IMR-90 (cell line): ENCODE results near the gene SORBS1. TPM values are rescaled to one million over a fixed set of nuclear protein-coding genes. Genes with fewer than 3 reads are reported as not detected.

ENCODE experiments used
- ATAC-seq: fragments of 200-7000 bp; cut with Tn5 transposase; 2 replicates; pipeline ENCODE4 v1.9.1; 2020; ENCODE audit warnings: low read depth, mild to moderate bottlenecking, moderate library complexity
- BruUV-seq: library from RNA; stranded (reverse); fragments of 400-500 nt; replicated peaks from 2 replicates; lab custom pipeline; 2021; lab: Mats Ljungman, UMichigan
- CTCF ChIA-PET: fragments of 300-600 bp; formaldehyde crosslinking; extraction: SDS; loops from one replicate; lab custom pipeline; 2021; ENCODE audit warnings: antibody characterized with exemption; lab: Yijun Ruan, JAX
- POLR2A ChIA-PET: fragments of 300-600 bp; sonication (Branson Sonifier 250); formaldehyde crosslinking; loops from one replicate; lab custom pipeline; 2022; ENCODE audit warnings: antibody characterized with exemption; ENCODE audit not compliant: unreplicated experiment; lab: Charles Lee
- DNase-seq: peaks from one replicate; pipeline ENCODE4 v3.0.0; 2013
- H2AFZ ChIP-seq: replicated peaks from 2 replicates; pipeline ENCODE3; 2013; ENCODE audit warnings: low read length, mild to moderate bottlenecking; ENCODE audit not compliant: poor library complexity
- H2AK5ac ChIP-seq: 2 replicates; pipeline ENCODE4 v1.6.1; 2013; ENCODE audit warnings: low read depth, low read length, inconsistent platforms
- H2AK9ac ChIP-seq: replicated peaks from 2 replicates; pipeline ENCODE3; 2013; ENCODE audit warnings: mild to moderate bottlenecking, low read depth, low read length, moderate library complexity; ENCODE audit not compliant: poor library complexity
- H2BK120ac ChIP-seq: 2 replicates; pipeline ENCODE4 v1.6.1; 2013; ENCODE audit warnings: low read depth, low read length, inconsistent platforms
- H2BK15ac ChIP-seq: 3 replicates; pipeline ENCODE4 v1.6.1; 2013; ENCODE audit warnings: low read depth, low read length, inconsistent platforms
- H2BK20ac ChIP-seq: 2 replicates; pipeline ENCODE4 v1.6.1; 2013; ENCODE audit warnings: low read depth, mild to moderate bottlenecking, inconsistent platforms, low read length, moderate library complexity
- H2BK5ac ChIP-seq: 2 replicates; pipeline ENCODE4 v1.6.1; 2013; ENCODE audit warnings: mild to moderate bottlenecking, low read depth, low read length, inconsistent platforms; ENCODE audit not compliant: poor library complexity, severe bottlenecking
- H3K14ac ChIP-seq: replicated peaks from 2 replicates; pipeline ENCODE4 v1.6.1; 2013; ENCODE audit warnings: low read depth, low read length, inconsistent platforms
- H3K18ac ChIP-seq: 2 replicates; pipeline ENCODE4 v1.6.1; 2013; ENCODE audit warnings: low read depth, low read length, control low read depth
- H3K23ac ChIP-seq: 2 replicates; pipeline ENCODE4 v1.6.1; 2013; ENCODE audit warnings: low read depth, low read length, inconsistent platforms
- H3K27ac ChIP-seq: 2 replicates; pipeline ENCODE4 v1.5.1; 2013; ENCODE audit warnings: mild to moderate bottlenecking, control low read depth, low read length; ENCODE audit not compliant: insufficient read depth
- H3K27me3 ChIP-seq: 2 replicates; pipeline ENCODE4 v1.6.1; 2013; ENCODE audit warnings: low read length; ENCODE audit not compliant: control insufficient read depth, insufficient read depth
- H3K36me3 ChIP-seq: 2 replicates; pipeline ENCODE4 v1.6.1; 2013; ENCODE audit warnings: low read length, mixed read lengths; ENCODE audit not compliant: control insufficient read depth, insufficient read depth
- H3K4ac ChIP-seq: 2 replicates; pipeline ENCODE4 v1.6.1; 2013; ENCODE audit warnings: low read depth, low read length, inconsistent platforms
- H3K4me1 ChIP-seq: 2 replicates; pipeline ENCODE4 v1.6.1; 2013; ENCODE audit warnings: low read length, mixed read lengths; ENCODE audit not compliant: control insufficient read depth, insufficient read depth
- H3K4me2 ChIP-seq: 2 replicates; pipeline ENCODE4 v1.6.1; 2013; ENCODE audit warnings: low read depth, mild to moderate bottlenecking, control low read depth, low read length, moderate library complexity
- H3K4me3 ChIP-seq: 2 replicates; pipeline ENCODE4 v1.5.1; 2013; ENCODE audit warnings: low read depth, mild to moderate bottlenecking, control low read depth, low read length, moderate library complexity; ENCODE audit not compliant: insufficient read depth
- H3K56ac ChIP-seq: 2 replicates; pipeline ENCODE4 v1.6.1; 2013; ENCODE audit warnings: low read length, inconsistent platforms; ENCODE audit not compliant: insufficient read depth; ENCODE audit errors: extremely low read depth
- H3K79me1 ChIP-seq, 2 experiments: 2 replicates each; pipeline ENCODE4 v1.6.1; 2013; ENCODE audit warnings: low read length in 2 of 2, inconsistent platforms in 1 of 2, low read depth in 1 of 2
- H3K9ac ChIP-seq: 2 replicates; pipeline ENCODE4 v1.6.1; 2013; ENCODE audit warnings: low read depth, low read length, control low read depth
- H3K9me1 ChIP-seq: 2 replicates; pipeline ENCODE4 v1.6.1; 2013; ENCODE audit warnings: low read length, inconsistent platforms; ENCODE audit not compliant: insufficient read depth
- H3K9me3 ChIP-seq: 2 replicates; pipeline ENCODE4 v1.6.1; 2013; ENCODE audit warnings: low read length; ENCODE audit not compliant: control insufficient read depth, insufficient read depth
- H4K20me1 ChIP-seq: 2 replicates; pipeline ENCODE4 v1.6.1; 2013; ENCODE audit warnings: low read length, inconsistent platforms; ENCODE audit not compliant: insufficient read depth
- H4K5ac ChIP-seq: 2 replicates; pipeline ENCODE4 v1.6.1; 2013; ENCODE audit warnings: mild to moderate bottlenecking, low read depth, low read length, control low read depth
- H4K8ac ChIP-seq, 2 experiments: 2 replicates each; pipeline ENCODE4 v1.6.1; 2013; ENCODE audit warnings: low read depth in 2 of 2, low read length in 2 of 2, control low read depth in 1 of 2, inconsistent platforms in 1 of 2
- H4K91ac ChIP-seq: 2 replicates; pipeline ENCODE4 v1.6.1; 2013; ENCODE audit warnings: low read depth, low read length, inconsistent platforms; ENCODE audit not compliant: insufficient read depth
- BHLHE40 ChIP-seq: fragments of 150-350 bp; IDR thresholded peaks from 2 replicates; pipeline ENCODE4 v1.6.1; 2016; ENCODE audit warnings: mild to moderate bottlenecking, low read depth, low read length
- CEBPB ChIP-seq: IDR thresholded peaks from 2 replicates; pipeline ENCODE4 v1.6.1; 2012; ENCODE audit warnings: low read depth, low read length, improper control_type of control experiment
- CHD1 ChIP-seq: IDR thresholded peaks from 2 replicates; pipeline ENCODE4 v1.6.1; 2012; ENCODE audit warnings: low read depth, low read length, improper control_type of control experiment
- FOS ChIP-seq: fragments of 150-350 bp; IDR thresholded peaks from 2 replicates; pipeline ENCODE4 v1.6.1; 2016; ENCODE audit warnings: low read depth, low read length
- MAFK ChIP-seq: IDR thresholded peaks from 2 replicates; pipeline ENCODE4 v1.6.1; 2012; ENCODE audit warnings: low read depth, low read length, improper control_type of control experiment
- MAZ ChIP-seq: IDR thresholded peaks from 2 replicates; pipeline ENCODE4 v1.6.1; 2012; ENCODE audit warnings: low read depth, mild to moderate bottlenecking, low read length, improper control_type of control experiment, moderate library complexity, borderline replicate concordance
- MXI1 ChIP-seq: IDR thresholded peaks from 2 replicates; pipeline ENCODE4 v1.6.1; 2012; ENCODE audit warnings: low read depth, mild to moderate bottlenecking, low read length, moderate library complexity, borderline replicate concordance
- NFE2L2 ChIP-seq: fragments of 150-350 bp; IDR thresholded peaks from 2 replicates; pipeline ENCODE4 v1.6.1; 2016; ENCODE audit warnings: low read depth, mild to moderate bottlenecking, low read length
- POLR2A ChIP-seq: IDR thresholded peaks from 2 replicates; pipeline ENCODE4 v1.6.1; 2012; ENCODE audit warnings: mild to moderate bottlenecking, low read depth, low read length
- RAD21 ChIP-seq: IDR thresholded peaks from 2 replicates; pipeline ENCODE4 v1.6.1; 2012; ENCODE audit warnings: low read length, improper control_type of control experiment
- RCOR1 ChIP-seq: IDR thresholded peaks from 2 replicates; pipeline ENCODE4 v1.6.1; 2012; ENCODE audit warnings: mild to moderate bottlenecking, low read length, improper control_type of control experiment; ENCODE audit not compliant: insufficient replicate concordance
- RFX5 ChIP-seq: IDR thresholded peaks from 2 replicates; pipeline ENCODE4 v1.8.0; 2012; ENCODE audit warnings: low read depth, mild to moderate bottlenecking, low read length, moderate library complexity
- SMC3 ChIP-seq: fragments of 150-350 bp; IDR thresholded peaks from 2 replicates; pipeline ENCODE4 v1.6.1; 2016; ENCODE audit warnings: low read depth, mild to moderate bottlenecking, antibody characterized with exemption, low read length, moderate library complexity
- WGBS, 2 experiments: methylation state at CpG; one replicate each; pipeline versions ENCODE4 v1.1.5 to v1.1.7; 2013; ENCODE audit warnings: missing lambda C conversion rate in 2 of 2; ENCODE audit not compliant: insufficient read length in 1 of 2; ENCODE audit errors: extremely low coverage in 2 of 2; 5-methylcytosine and 5-hydroxymethylcytosine counted together
- dilution Hi-C: fragments of 300-500 bp; cut with HindIII; formaldehyde crosslinking; loops from one replicate; pipeline ENCODE4 v1.14.3; 2018; ENCODE audit warnings: low sequenced_read_pairs; ENCODE audit not compliant: unreplicated experiment
- in situ Hi-C: fragments of 300-500 bp; cut with MboI; formaldehyde crosslinking; loops from 3 replicates; pipeline ENCODE4 v1.14.3; 2019; ENCODE audit warnings: low sequenced_read_pairs, inconsistent platforms, mixed read lengths
- intact Hi-C: fragments of 100-400 bp; cut with micrococcal nuclease; formaldehyde crosslinking; loops from 2 replicates; pipeline ENCODE4 v1.10.0; 2022
- polyA plus RNA-seq, 3 experiments: library from polyadenylated mRNA; depleted of rRNA; stranded (reverse); fragments of >200 nt; gene quantifications; 2 replicates each; pipeline ENCODE4 v1.2.3, GENCODE V29; 2012; ENCODE audit warnings: low replicate concordance in 1 of 3
- total RNA-seq: library from RNA; depleted of rRNA; stranded (reverse); fragments of >200 nt; gene quantifications from 2 replicates; pipeline ENCODE4 v1.2.3, GENCODE V29; 2012
- TF ChIP-seq, protein P1 (sequence below): fragments of 150-350 bp; IDR thresholded peaks from 2 replicates; pipeline ENCODE4 v1.6.1; 2016; ENCODE audit warnings: low read depth, mild to moderate bottlenecking, low read length, moderate library complexity, borderline replicate concordance
- TF ChIP-seq, protein P2 (sequence below): fragments of 150-350 bp; IDR thresholded peaks from 2 replicates; pipeline ENCODE4 v1.6.1; 2017; ENCODE audit warnings: mild to moderate bottlenecking, antibody characterized with exemption, low read length, low read depth
- TF ChIP-seq, protein P3 (sequence below): conservative IDR thresholded peaks from 2 replicates; pipeline ENCODE4 v1.5.1; 2012; ENCODE audit warnings: mild to moderate bottlenecking, low read depth, low read length, improper control_type of control experiment

Gene SORBS1
- total and polyA plus RNA-seq, 2 of the 4 experiments (the other 2 are of a cell fraction): 0.18 to 0.32 TPM

DNA sequence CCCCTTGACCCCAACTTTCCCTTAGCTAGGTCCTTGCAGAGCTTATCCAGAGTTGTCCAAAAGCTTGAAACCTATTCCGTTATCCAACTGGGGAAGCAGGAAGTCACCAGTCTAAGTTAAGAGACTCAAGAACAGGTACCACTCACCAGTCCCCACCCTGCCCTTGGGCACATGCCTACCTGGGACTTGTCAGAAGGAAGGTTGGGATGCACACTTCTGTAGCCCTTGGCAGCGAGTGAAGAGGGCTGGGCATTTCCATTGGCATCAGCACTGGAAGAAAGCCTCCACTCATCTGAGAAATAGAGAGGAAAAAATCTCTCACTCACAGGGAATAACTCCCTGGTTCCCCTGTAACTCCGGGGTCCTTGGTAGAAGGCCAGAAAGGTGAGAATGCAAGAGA, 139.4 kb downstream of the SORBS1 start:
- H3K9me3 ChIP-seq: no peaks in the 10 kb centered on the region
- H3K79me1 ChIP-seq: no peaks in the 10 kb centered on the region
- POLR2A ChIA-PET: no interaction called here
- TF ChIP-seq MAZ (no peak), BHLHE40 (no peak), SMC3 (no peak), NFE2L2 (no peak), CHD1 (no peak), POLR2A (no peak), CEBPB (no peak), MAFK (no peak), FOS (no peak), RAD21 (no peak), MXI1 (no peak), RCOR1 (no peak), RFX5 (no peak)
- TF ChIP-seq, protein P1, sequence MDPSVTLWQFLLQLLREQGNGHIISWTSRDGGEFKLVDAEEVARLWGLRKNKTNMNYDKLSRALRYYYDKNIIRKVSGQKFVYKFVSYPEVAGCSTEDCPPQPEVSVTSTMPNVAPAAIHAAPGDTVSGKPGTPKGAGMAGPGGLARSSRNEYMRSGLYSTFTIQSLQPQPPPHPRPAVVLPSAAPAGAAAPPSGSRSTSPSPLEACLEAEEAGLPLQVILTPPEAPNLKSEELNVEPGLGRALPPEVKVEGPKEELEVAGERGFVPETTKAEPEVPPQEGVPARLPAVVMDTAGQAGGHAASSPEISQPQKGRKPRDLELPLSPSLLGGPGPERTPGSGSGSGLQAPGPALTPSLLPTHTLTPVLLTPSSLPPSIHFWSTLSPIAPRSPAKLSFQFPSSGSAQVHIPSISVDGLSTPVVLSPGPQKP: no peak
- TF ChIP-seq, protein P2, sequence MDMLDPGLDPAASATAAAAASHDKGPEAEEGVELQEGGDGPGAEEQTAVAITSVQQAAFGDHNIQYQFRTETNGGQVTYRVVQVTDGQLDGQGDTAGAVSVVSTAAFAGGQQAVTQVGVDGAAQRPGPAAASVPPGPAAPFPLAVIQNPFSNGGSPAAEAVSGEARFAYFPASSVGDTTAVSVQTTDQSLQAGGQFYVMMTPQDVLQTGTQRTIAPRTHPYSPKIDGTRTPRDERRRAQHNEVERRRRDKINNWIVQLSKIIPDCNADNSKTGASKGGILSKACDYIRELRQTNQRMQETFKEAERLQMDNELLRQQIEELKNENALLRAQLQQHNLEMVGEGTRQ: no peak
- TF ChIP-seq, protein P3, sequence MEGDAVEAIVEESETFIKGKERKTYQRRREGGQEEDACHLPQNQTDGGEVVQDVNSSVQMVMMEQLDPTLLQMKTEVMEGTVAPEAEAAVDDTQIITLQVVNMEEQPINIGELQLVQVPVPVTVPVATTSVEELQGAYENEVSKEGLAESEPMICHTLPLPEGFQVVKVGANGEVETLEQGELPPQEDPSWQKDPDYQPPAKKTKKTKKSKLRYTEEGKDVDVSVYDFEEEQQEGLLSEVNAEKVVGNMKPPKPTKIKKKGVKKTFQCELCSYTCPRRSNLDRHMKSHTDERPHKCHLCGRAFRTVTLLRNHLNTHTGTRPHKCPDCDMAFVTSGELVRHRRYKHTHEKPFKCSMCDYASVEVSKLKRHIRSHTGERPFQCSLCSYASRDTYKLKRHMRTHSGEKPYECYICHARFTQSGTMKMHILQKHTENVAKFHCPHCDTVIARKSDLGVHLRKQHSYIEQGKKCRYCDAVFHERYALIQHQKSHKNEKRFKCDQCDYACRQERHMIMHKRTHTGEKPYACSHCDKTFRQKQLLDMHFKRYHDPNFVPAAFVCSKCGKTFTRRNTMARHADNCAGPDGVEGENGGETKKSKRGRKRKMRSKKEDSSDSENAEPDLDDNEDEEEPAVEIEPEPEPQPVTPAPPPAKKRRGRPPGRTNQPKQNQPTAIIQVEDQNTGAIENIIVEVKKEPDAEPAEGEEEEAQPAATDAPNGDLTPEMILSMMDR: no peak
- H3K9ac ChIP-seq: no peak overlapping the region
- no peaks in the 10 kb centered on the region for H3K4me1 ChIP-seq
- no TSS peak for BruUV-seq
- no peaks in the 10 kb centered on the region for H3K9me1 ChIP-seq
- CTCF ChIA-PET: interaction anchor here (2.0 kb wide), 1 partner anchor 9 kb away, joined by 9 read pairs; no protein-coding TSS in a partner anchor
- DNase-seq: no peak
- no peak overlapping the region for H3K14ac ChIP-seq
- no peak overlapping the region for H3K18ac ChIP-seq
- no peak overlapping the region for H2BK15ac ChIP-seq
- no peak overlapping the region for H2AFZ ChIP-seq
- in situ Hi-C loops (no loop called here), intact Hi-C loops (no loop called here), dilution Hi-C loops (no loop called here)
- no peak overlapping the region for H2BK5ac ChIP-seq
- no peak overlapping the region for H3K27ac ChIP-seq
- H4K20me1 ChIP-seq: no peaks in the 10 kb centered on the region
- no peak overlapping the region for H2BK120ac ChIP-seq
- H2BK20ac ChIP-seq: no peak overlapping the region
- no peak overlapping the region for H3K4ac ChIP-seq
- no peaks in the 10 kb centered on the region for H3K36me3 ChIP-seq
- H3K23ac ChIP-seq: no peak overlapping the region
- no peak overlapping the region for H2AK9ac ChIP-seq
- no peak overlapping the region for H3K4me3 ChIP-seq
- H4K91ac ChIP-seq: no peak overlapping the region
- no peak overlapping the region for H4K8ac ChIP-seq
- no peak overlapping the region for H3K4me2 ChIP-seq
- no peak overlapping the region for H3K56ac ChIP-seq
- ATAC-seq: no peak
- no peak overlapping the region for H4K5ac ChIP-seq
- H2AK5ac ChIP-seq: no peak overlapping the region
- H3K27me3 ChIP-seq: peaks cover 13% of the 10 kb centered on the region
- no CpG with 5 or more reads among the region's 3 CpGs for WGBS, 2 experiments
